GF-D8 (cell line): ENCODE measurements around the gene MSX2.

Source experiments
- DNase-seq: peaks from one replicate; lab custom pipeline; 2025; lab: John Stamatoyannopoulos, UW

MSX2 gene

DNA sequence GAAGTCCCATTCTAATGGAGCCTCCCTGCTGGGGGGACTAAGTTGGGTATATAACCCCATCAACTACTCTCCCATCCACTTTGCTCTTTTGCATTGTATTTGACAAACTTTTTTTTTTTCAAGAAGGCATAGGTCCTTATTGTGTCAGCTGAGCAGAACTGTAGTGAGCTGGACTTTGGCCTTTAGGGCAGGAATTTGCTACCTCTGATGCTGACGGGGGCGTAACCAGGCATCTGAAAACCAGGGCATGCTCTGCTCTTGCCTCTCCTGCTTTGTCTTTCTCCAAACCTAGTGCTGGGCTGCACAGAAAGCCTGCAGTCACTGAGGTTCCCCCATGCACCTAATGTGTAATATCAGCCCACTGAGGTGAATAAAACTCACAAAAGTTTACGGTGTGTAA, 49.0 kb downstream of the MSX2 start:
- no peak for DNase-seq

DNA sequence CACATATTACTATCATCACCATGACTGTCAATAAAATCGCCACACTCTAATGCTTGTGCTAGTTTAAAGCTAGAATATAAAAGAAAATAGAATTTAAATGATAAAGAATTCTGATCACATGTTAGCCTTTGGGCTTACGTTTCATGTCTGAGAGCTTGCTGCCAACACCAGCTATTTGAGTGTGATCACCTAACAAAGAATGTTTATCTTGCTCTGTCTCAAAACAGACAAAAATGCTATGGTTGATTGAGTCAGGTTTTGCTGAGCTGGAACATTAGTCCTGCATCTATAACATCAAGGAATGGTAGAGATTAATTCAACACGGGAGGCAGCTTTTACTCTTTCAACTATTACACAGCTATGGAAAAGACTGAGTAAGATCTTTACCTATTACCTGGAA, 50.7 kb downstream of the MSX2 start:
- no peak for DNase-seq

DNA sequence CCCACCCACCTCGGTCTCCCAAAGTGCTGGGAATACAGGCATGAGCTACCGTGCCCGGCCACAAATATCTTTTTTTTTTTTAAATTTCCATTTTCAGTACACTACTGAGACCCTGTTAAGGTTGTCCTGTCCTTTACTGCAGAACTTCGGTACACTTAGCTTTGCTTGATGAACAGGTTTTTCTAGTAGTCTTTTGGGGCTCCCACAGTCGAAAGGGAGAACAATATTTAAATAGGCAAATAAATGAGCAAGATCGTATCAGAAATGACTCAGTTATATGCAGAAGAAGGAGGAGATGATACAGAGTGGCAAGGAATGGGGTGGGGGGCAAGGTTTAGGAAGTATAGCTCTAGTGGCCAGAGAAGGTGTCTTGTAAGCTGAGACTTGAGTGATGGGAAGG, 52.7 kb downstream of the MSX2 start:
- DNase-seq = no peak

DNA sequence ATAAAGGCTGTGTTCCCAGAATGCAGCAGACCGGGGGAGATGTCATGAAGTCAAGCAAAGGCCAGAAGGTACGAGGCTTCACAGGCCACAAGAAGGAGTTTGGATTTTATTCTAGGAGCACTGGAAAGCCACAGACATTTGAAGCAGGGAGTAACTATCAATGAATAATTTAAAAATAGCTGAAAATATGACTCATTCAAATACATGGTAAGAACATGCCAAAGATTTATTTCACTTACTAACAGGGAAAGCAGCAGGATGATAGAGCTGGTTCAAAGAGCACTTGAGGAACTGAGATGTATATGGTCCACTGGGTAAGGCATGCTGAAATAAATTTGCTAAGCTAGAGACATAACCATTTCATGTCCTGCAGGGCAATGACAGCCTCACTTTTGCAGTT, 53.2 kb downstream of the MSX2 start:
- DNase-seq = no peak
